HG03521 (cell line): Measurements from ENCODE around the gene WFS1.

Experiments used
- ATAC-seq: cut with Tn5 transposase; IDR thresholded peaks from one replicate; pipeline ENCODE4 v1.9.1; 2021; ENCODE audit warnings: mild to moderate bottlenecking, moderate library complexity; ENCODE audit not compliant: unreplicated experiment

WFS1 gene

GRCh38 chr4:6298852-6299251 is 29.2 kb downstream of the WFS1 start:
- ATAC-seq = no peak

- ATAC-seq = no peak
Observed at GRCh38 chr4:6299875-6300274, 30.2 kb downstream of the WFS1 start.

- ATAC-seq = no peak
Observed at GRCh38 chr4:6300359-6300758, 30.7 kb downstream of the WFS1 start.

DNA sequence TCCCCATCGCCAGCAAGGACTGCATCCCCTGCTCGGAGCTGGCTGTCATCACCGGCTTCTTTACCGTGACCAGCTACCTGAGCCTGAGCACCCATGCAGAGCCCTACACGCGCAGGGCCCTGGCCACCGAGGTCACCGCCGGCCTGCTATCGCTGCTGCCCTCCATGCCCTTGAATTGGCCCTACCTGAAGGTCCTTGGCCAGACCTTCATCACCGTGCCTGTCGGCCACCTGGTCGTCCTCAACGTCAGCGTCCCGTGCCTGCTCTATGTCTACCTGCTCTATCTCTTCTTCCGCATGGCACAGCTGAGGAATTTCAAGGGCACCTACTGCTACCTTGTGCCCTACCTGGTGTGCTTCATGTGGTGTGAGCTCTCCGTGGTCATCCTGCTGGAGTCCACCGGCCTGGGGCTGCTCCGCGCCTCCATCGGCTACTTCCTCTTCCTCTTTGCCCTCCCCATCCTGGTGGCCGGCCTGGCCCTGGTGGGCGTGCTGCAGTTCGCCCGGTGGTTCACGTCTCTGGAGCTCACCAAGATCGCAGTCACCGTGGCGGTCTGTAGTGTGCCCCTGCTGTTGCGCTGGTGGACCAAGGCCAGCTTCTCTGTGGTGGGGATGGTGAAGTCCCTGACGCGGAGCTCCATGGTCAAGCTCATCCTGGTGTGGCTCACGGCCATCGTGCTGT is 31.5 kb downstream of the WFS1 start:
- no peak for ATAC-seq

DNA sequence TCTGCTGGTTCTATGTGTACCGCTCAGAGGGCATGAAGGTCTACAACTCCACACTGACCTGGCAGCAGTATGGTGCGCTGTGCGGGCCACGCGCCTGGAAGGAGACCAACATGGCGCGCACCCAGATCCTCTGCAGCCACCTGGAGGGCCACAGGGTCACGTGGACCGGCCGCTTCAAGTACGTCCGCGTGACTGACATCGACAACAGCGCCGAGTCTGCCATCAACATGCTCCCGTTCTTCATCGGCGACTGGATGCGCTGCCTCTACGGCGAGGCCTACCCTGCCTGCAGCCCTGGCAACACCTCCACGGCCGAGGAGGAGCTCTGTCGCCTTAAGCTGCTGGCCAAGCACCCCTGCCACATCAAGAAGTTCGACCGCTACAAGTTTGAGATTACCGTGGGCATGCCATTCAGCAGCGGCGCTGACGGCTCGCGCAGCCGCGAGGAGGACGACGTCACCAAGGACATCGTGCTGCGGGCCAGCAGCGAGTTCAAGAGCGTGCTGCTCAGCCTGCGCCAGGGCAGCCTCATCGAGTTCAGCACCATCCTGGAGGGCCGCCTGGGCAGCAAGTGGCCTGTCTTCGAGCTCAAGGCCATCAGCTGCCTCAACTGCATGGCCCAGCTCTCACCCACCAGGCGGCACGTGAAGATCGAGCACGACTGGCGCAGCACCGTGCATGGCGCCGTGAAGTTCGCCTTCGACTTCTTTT is 32.2 kb downstream of the WFS1 start:
- no peak for ATAC-seq

GRCh38 chr4:6302869-6303268 is 33.2 kb downstream of the WFS1 start:
- ATAC-seq = no peak

GRCh38 chr4:6303943-6304342 is 34.3 kb downstream of the WFS1 start:
- ATAC-seq = no peak

- ATAC-seq = no peak
Observed at GRCh38 chr4:6306299-6306698, 36.6 kb downstream of the WFS1 start.

- ATAC-seq = no peak
Observed at GRCh38 chr4:6307230-6307629, 37.6 kb downstream of the WFS1 start.

DNA sequence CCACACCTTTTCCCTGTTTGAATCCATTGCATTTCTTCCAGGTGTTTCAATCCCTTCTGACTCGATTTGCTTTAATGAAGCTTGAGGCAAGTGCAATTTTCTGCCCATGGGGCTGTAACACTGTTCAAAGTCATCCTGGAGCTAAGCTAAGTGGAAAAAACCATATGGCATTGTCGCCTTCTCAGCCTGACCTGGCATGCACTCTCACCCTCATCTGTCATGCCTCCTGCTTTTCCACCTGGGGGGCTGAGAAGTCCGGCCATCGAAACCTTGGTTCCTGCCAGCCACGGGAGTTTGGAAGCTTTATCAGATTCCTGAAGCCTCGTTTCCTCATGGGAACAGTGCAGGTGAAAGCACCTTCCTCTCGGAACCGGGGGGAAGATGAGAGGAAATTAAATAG is 38.2 kb downstream of the WFS1 start:
- no peak for ATAC-seq

- ATAC-seq = no peak
Observed at GRCh38 chr4:6308899-6309643, 39.4 kb downstream of the WFS1 start.

GRCh38 chr4:6309777-6310176 is 40.1 kb downstream of the WFS1 start:
- ATAC-seq = no peak

DNA sequence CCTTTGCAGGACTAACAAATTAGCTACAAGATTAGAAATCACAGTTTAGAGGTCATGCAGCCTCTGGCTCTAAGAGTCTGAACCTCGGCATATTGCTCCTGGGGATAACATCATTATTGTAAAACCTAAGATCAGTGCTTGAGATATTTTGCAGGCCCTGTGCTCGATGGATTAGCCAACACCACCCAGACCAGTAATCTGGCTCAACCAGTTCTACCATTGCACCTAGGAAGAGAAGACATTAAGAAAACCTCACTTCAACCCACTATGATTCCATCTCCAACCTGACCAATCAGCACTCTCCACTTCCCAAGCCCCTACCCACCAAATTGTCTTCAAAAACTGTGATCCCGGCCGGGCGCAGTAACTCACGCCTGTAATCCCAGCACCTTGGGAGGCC is 43.6 kb downstream of the WFS1 start:
- ATAC-seq = no peak

- ATAC-seq = no peak
Observed at GRCh38 chr4:6316461-6317003, 46.9 kb downstream of the WFS1 start.

- no peak for ATAC-seq
Observed at GRCh38 chr4:6318206-6318605, 48.6 kb downstream of the WFS1 start.

DNA sequence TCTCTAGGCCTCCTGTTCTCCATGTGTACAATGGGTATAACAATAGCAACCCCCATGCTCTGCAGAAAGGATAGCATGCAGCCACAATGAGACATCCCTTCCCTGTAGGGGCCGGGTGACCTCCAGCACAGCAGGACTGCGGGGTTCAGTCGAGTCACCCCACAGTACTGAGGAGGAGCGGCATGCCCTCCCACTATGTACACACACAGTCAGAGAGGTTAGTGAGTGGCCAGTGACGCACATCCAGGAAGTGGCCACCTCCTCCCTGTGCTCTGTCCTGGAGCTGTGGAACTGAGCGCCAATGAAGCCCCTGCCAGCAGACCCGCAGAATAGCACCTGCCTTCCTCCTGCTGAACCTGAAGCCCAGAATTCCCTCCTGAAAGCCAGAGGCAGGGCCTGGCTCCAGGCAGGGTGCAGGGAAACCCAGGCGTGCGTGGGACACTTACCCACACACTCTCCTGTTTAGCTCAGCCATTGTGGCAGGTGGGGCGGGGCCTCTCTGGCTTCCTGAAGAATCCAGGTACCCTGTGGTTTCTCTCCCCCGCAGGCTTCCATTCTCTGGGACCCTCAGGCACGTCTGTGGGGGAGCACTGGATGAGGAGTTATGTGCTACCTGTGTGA is 50.0 kb downstream of the WFS1 start:
- ATAC-seq = no peak

GRCh38 chr4:6320663-6321062 is 51.0 kb downstream of the WFS1 start:
- no peak for ATAC-seq

DNA sequence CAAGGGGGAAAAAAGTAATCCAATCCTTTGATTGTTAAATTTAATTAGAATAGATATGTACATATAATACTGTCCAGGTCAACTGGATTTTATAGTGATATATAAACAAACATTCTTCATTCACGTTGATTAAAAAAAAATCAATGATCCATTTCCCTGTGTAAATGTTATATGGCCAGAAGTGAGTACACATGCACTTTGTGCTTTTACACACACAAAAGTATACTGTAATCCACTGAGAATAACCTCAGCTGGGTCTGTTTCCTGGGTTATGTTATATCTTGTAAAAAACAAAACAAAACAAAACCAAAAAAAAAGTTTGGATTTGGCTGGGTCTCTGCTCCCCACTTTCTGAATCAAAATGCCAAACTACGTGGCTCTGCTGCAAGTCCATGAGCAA is 51.7 kb downstream of the WFS1 start:
- ATAC-seq = no peak

- no peak for ATAC-seq
Observed at GRCh38 chr4:6322067-6322760, 52.6 kb downstream of the WFS1 start.

DNA sequence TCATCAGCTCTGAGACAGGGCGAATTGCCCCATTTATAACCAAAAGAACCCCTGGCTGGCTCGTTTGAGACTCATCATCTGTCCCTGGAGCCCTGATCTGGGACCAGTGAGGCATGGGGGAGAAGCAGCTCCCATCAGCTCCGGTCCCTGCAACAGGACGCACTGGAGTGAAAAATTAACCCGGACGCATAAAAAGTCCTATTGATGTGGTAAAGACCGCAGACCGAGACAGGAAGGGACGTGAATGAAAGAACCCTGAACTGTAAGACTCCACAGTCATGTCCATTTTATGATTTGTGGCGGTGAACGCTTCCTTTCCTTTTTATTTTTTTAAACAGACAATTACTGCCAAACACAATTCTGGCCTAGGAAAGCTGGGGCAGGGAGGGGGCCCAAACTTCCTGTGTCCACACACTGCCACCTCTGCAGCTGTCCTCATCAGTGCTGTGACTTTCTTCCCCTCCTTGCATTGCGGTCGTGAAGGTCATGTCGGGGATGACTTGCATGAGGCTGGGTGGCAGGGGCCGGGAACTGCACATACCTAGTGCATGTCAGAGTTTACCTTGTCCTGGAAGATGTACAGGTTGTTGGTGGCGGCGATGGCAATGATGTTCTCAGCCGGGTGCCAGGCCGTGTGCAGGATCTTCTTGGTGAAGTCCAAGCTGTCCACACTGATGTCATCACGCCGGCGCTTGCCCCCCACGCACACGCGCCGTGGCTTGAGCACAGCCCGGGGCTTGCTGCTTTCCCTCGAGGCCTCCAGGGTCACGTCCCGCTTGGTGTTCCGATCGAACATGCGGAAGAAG is 53.3 kb downstream of the WFS1 start:
- no peak for ATAC-seq
